Loucy (cell line): ENCODE measurements around the gene GNG13.

ENCODE experiments used
- H2AFZ ChIP-seq: fragments of 200-600 bp; sonication (generic); 2 replicates; pipeline ENCODE4 v1.6.0; 2016; ENCODE audit warnings: antibody characterized with exemption, mild to moderate bottlenecking, low read length, moderate library complexity
- H3F3A ChIP-seq: fragments of 200-600 bp; 2 replicates; pipeline ENCODE4 v1.6.0; 2016; ENCODE audit warnings: antibody characterized with exemption, low read depth, mild to moderate bottlenecking
- H3K27me3 ChIP-seq: fragments of 200-600 bp; sonication (generic); 2 replicates; pipeline ENCODE4 v1.6.1; 2014; ENCODE audit warnings: low read length, mild to moderate bottlenecking; ENCODE audit not compliant: insufficient read depth, poor library complexity, severe bottlenecking
- H3K36me3 ChIP-seq: fragments of 200-600 bp; sonication (generic); 2 replicates; pipeline ENCODE4 v1.6.1; 2016; ENCODE audit warnings: low read length; ENCODE audit not compliant: insufficient read depth
- H3K4me1 ChIP-seq: fragments of 200-600 bp; sonication (generic); 2 replicates; pipeline ENCODE4 v1.5.1; 2014; ENCODE audit warnings: low read length, mild to moderate bottlenecking; ENCODE audit not compliant: insufficient read depth, poor library complexity, severe bottlenecking
- H3K4me2 ChIP-seq: fragments of 200-600 bp; sonication (generic); 2 replicates; pipeline ENCODE4 v1.6.0; 2014; ENCODE audit warnings: antibody characterized with exemption, low read length, low read depth, mild to moderate bottlenecking; ENCODE audit not compliant: poor library complexity, severe bottlenecking
- H3K4me3 ChIP-seq: fragments of 200-600 bp; sonication (generic); 2 replicates; pipeline ENCODE4 v1.5.1; 2014; ENCODE audit warnings: low read length, mild to moderate bottlenecking, mixed read lengths; ENCODE audit not compliant: poor library complexity, severe bottlenecking
- H3K79me2 ChIP-seq: fragments of 200-600 bp; sonication (generic); 2 replicates; pipeline ENCODE4 v1.6.1; 2014; ENCODE audit warnings: low read length; ENCODE audit not compliant: insufficient read depth
- H3K9ac ChIP-seq: fragments of 200-600 bp; sonication (generic); 2 replicates; pipeline ENCODE4 v1.6.0; 2014; ENCODE audit warnings: mild to moderate bottlenecking, low read depth, low read length, moderate library complexity; ENCODE audit not compliant: poor library complexity, severe bottlenecking
- H3K9me2 ChIP-seq: fragments of 200-600 bp; sonication (generic); replicated peaks from 2 replicates; pipeline ENCODE4 v1.6.1; 2016; ENCODE audit warnings: low read depth, low read length, mixed read lengths
- H3K9me3 ChIP-seq: fragments of 200-600 bp; sonication (generic); 2 replicates; pipeline ENCODE4 v1.6.1; 2014; ENCODE audit warnings: mild to moderate bottlenecking, antibody characterized with exemption, low read length, low read depth; ENCODE audit not compliant: insufficient read depth
- H4K20me1 ChIP-seq: fragments of 200-600 bp; sonication (generic); 2 replicates; pipeline ENCODE4 v1.6.0; 2014; ENCODE audit warnings: antibody characterized with exemption, low read length, mild to moderate bottlenecking; ENCODE audit not compliant: insufficient read depth, poor library complexity, severe bottlenecking
- CTCF ChIP-seq: fragments of 200-600 bp; sonication (generic); conservative IDR thresholded peaks from 2 replicates; pipeline ENCODE4 v1.5.1; 2014; ENCODE audit warnings: mild to moderate bottlenecking, antibody characterized with exemption, low read length
- EZH2phosphoT487 ChIP-seq: fragments of 200-600 bp; IDR thresholded peaks from 2 replicates; pipeline ENCODE4 v1.6.1; 2018; ENCODE audit warnings: antibody characterized with exemption, mild to moderate bottlenecking, moderate library complexity, borderline replicate concordance

Gene GNG13

GRCh38 chr16:790086-790485, 10.4 kb downstream of the GNG13 start:
- no peak for TF ChIP-seq CTCF
- no peak for TF ChIP-seq EZH2phosphoT487
- H3K9me3 ChIP-seq = no peaks in the 10 kb centered on the region
- no peaks in the 10 kb centered on the region for H3F3A ChIP-seq
- peaks cover 30% of the 10 kb centered on the region; the same call in 1 of the 2 replicates for H3K79me2 ChIP-seq
- H3K9me2 ChIP-seq = no peaks in the 10 kb centered on the region
- H3K27me3 ChIP-seq = no peaks in the 10 kb centered on the region
- H2AFZ ChIP-seq = no peak overlapping the region
- H3K9ac ChIP-seq = peak overlapping the region; percentile 85
- no peaks in the 10 kb centered on the region for H4K20me1 ChIP-seq
- no peaks in the 10 kb centered on the region for H3K4me1 ChIP-seq
- H3K36me3 ChIP-seq = no peaks in the 10 kb centered on the region
- H3K4me3 ChIP-seq = no peak overlapping the region
- H3K4me2 ChIP-seq = peak overlapping the region; percentile 67

GRCh38 chr16:789191-789850, 11.2 kb downstream of the GNG13 start:
- H2AFZ ChIP-seq = no peak overlapping the region
- H3K4me3 ChIP-seq = peak overlapping the region; percentile 76
- H4K20me1 ChIP-seq = no peaks in the 10 kb centered on the region
- H3F3A ChIP-seq = no peaks in the 10 kb centered on the region
- peak overlapping the region; percentile 85 for H3K9ac ChIP-seq
- TF ChIP-seq EZH2phosphoT487 (no peak), CTCF (no peak)
- H3K9me2 ChIP-seq = no peaks in the 10 kb centered on the region
- H3K79me2 ChIP-seq = peaks cover 30% of the 10 kb centered on the region; the same call in 1 of the 2 replicates
- H3K36me3 ChIP-seq = no peaks in the 10 kb centered on the region
- no peaks in the 10 kb centered on the region for H3K9me3 ChIP-seq
- H3K27me3 ChIP-seq = no peaks in the 10 kb centered on the region
- no peaks in the 10 kb centered on the region for H3K4me1 ChIP-seq
- peak overlapping the region; percentile 67 for H3K4me2 ChIP-seq

- peak within 1 kb of the TSS; percentile 67 for H3K4me2 ChIP-seq
- peak within 1 kb of the TSS; percentile 82 for H3K4me3 ChIP-seq
- no peaks in the 10 kb centered on the region for H3K4me1 ChIP-seq
- H3K9ac ChIP-seq = peak within 1 kb of the TSS; percentile 85
- no peaks in the 10 kb centered on the region for H4K20me1 ChIP-seq
- TF ChIP-seq EZH2phosphoT487 (no peak), CTCF (no peak)
- no peaks in the 10 kb centered on the region for H3K36me3 ChIP-seq
- H3F3A ChIP-seq = no peaks in the 10 kb centered on the region
- no peaks in the 10 kb centered on the region for H3K9me3 ChIP-seq
- H2AFZ ChIP-seq = 0 out of 2 replicates have a peak within 1 kb of the TSS, but pooled peaks have one; percentile 65
- H3K79me2 ChIP-seq = peaks cover 30% of the 10 kb centered on the region; the same call in 1 of the 2 replicates
- H3K27me3 ChIP-seq = no peaks in the 10 kb centered on the region
- H3K9me2 ChIP-seq = no peaks in the 10 kb centered on the region
These were observed 12.0 kb downstream of the GNG13 start, which contains the start of gene CHTF18 for GRCh38 chr16:788399-789126. CHTF18 (plus strand) TSS chr16:788620; CDS start chr16:788685, 65 bp downstream.
